Peyer's patch (tissue), 4 donors: ENCODE results near the gene UBE2M. TPM values are rescaled to one million over a fixed set of nuclear protein-coding genes. Genes with fewer than 3 reads are reported as not detected.

Experiments used
- DNase-seq, 3 donors: peaks; one replicate each; pipeline ENCODE4 v3.0.0-alpha.2; 2017 to 2019
- H3K27ac ChIP-seq, 4 donors: fragments of 200-600 bp; sonication (generic); one replicate each; pipeline ENCODE4 v1.5.1; 2016 to 2019
- H3K27me3 ChIP-seq, 2 donors: fragments of 200-600 bp; sonication (generic); one replicate each; pipeline ENCODE4 v1.5.1; 2019
- H3K36me3 ChIP-seq, 3 donors: fragments of 200-600 bp; sonication (generic); one replicate each; pipeline ENCODE4 v1.5.1; 2016 to 2019
- H3K4me1 ChIP-seq, 4 donors: fragments of 200-600 bp; sonication (generic); one replicate each; pipeline ENCODE4 v1.5.1; 2016 to 2019
- H3K4me3 ChIP-seq, 4 donors: fragments of 200-600 bp; sonication (generic); 1 replicate in 3 of 4; 2 replicates in 1 of 4; pipeline ENCODE4 v1.5.1; 2016 to 2019; ENCODE audit warnings: mild to moderate bottlenecking in 1 of 4
- H3K9me3 ChIP-seq, 4 donors: fragments of 200-600 bp; sonication (generic); one replicate each; pipeline ENCODE4 v1.5.1; 2016 to 2019; ENCODE audit warnings: mild to moderate bottlenecking in 1 of 4
- CTCF ChIP-seq, 6 experiments: fragments of 450-650 bp in 4 of 6; fragments of 200-600 bp in 2 of 6; sonication (generic) in 1 of 6; IDR thresholded peaks; one replicate each; pipeline ENCODE4 v1.5.1; 2017 to 2019; ENCODE audit warnings: antibody characterized with exemption in 6 of 6, mild to moderate bottlenecking in 3 of 6, moderate library complexity in 1 of 6
- POLR2A ChIP-seq, 2 donors: fragments of 450-650 bp; IDR thresholded peaks; one replicate each; pipeline ENCODE4 v1.5.1; 2017; ENCODE audit warnings: antibody characterized with exemption in 2 of 2, mild to moderate bottlenecking in 2 of 2, moderate library complexity in 2 of 2
- total RNA-seq, 4 donors: library from RNA; depleted of rRNA; stranded (reverse); fragments of >200 nt; gene quantifications; one replicate each; pipeline ENCODE4 v1.1.0, GENCODE V29; 2016

UBE2M gene
- total RNA-seq, 4 donors from 2014 or later = 10.2 to 37.1 (median 18.5) TPM

DNA sequence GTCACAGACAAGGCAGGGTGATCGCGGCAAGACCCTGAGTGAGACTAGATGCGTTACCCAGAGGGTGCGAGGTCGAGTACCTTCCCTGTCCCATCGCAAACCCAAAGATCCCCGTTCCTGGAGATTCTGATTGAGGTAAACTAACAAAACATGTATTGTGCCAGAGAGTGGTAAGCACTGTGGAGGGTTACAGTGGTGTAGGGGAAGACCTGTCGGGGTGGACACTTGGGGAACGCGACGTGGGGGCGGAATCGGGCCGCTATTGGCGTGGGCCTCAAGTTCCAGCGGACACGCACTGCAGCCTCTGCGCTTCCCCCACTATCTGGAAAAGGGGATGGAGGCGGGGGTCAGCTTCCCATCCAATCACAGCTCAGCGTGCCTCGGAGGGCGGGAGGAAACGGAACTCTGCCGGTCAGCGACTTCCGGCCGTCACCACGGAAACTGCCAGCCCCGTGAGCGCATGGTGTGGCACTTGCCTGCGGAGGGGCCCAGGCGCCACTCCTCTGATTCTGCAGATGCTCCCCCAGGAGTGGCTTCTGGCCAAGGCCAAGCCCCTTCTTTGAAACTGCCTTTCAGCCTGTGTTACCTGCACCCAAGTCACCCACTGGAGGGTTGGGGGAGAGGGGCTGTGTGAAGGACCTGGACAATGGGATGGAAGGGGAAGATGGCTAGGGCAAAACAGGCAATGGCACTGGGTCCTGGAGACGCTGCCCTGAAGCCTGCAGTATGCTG is 1.0 kb upstream of the UBE2M start:
- Histone ChIP-seq H3K4me1 (peaks cover 4 to 61% (median 36%) of the 10 kb centered on the region in 4 donors), H3K9me3 (no peaks in the 10 kb centered on the region)

DNA sequence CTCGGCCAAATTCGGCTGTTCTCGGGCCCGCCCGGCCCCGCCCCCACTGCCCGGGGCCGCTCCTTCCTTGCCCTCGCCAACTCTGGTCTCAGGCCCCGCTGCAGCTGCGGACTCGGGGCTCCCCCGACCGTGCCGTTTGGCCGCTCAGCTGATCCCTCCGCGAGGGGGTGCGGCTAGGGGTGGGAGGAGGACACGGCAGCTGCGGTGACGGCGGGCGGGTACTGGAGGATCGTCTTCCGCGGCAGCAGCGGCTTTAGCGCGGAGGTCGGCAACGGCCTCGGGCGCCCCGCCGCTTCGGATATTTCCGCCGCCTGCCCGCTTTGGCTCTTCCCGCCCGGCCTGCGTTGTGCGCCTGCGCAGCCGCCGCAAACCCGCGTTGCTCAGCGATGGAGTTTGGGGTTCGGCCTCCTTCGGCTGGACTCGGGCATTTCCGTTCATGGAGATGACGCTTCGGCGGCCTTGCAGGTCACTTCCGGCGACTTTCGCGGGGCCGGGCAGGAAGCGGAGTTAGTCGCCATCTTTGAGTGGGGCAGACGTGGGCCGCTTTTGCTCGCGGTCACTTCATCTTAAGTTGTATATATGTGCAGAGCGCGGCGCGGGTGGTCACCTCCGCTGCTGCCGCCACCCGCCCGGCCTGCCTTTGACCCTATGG is 338 bp upstream of the UBE2M start:
- H3K4me3 ChIP-seq = peak overlapping the region; percentile 58 to 84 (median 76)
- peak; percentile 99 to 100 (median 99) for DNase-seq
- no peaks in the 10 kb centered on the region for H3K9me3 ChIP-seq
- no peaks in the 10 kb centered on the region for H3K27me3 ChIP-seq
- peaks cover 4 to 67% (median 42%) of the 10 kb centered on the region in 4 donors for H3K4me1 ChIP-seq
- peaks cover 0 to 16% (median 0%) of the 10 kb centered on the region in 3 donors for H3K36me3 ChIP-seq
- H3K27ac ChIP-seq = peak overlapping the region; percentile 93 to 100 (median 99)
- TF ChIP-seq POLR2A (IDR thresholded peaks at IDR 0.05) (peak; percentile 70 to 75), CTCF (IDR thresholded peaks at IDR 0.05) (no peak)

More for the DNA sequence above, 1.0 kb upstream of the UBE2M start:
- Histone ChIP-seq H3K27me3 (no peaks in the 10 kb centered on the region), H3K36me3 (peaks cover 0 to 16% (median 0%) of the 10 kb centered on the region in 3 donors), H3K27ac (peak overlapping the region; percentile 93 to 100 (median 99)), H3K4me3 (peak overlapping the region; percentile 58 to 84 (median 76))
- DNase-seq = peak; percentile 79 to 93 (median 89)
- TF ChIP-seq POLR2A (IDR thresholded peaks at IDR 0.05) = peak; percentile 48 to 61
- no peak for TF ChIP-seq CTCF (IDR thresholded peaks at IDR 0.05)

- Histone ChIP-seq H3K36me3 (peaks cover 0 to 23% (median 0%) of the 10 kb centered on the region in 3 donors), H3K4me3 (peak overlapping the region; percentile 58 to 84 (median 76)), H3K9me3 (no peaks in the 10 kb centered on the region), H3K27me3 (no peaks in the 10 kb centered on the region), H3K27ac (peak overlapping the region; percentile 93 to 100 (median 99)), H3K4me1 (peaks cover 0 to 60% (median 36%) of the 10 kb centered on the region in 4 donors)
- TF ChIP-seq CTCF (IDR thresholded peaks at IDR 0.05) (no peak), POLR2A (IDR thresholded peaks at IDR 0.05) (no peak)
- peak in 1 of 3 donors; percentile 45 for DNase-seq
These were observed 968 bp downstream of the UBE2M start for GRCh38 chr19:58557221-58558065.

DNA sequence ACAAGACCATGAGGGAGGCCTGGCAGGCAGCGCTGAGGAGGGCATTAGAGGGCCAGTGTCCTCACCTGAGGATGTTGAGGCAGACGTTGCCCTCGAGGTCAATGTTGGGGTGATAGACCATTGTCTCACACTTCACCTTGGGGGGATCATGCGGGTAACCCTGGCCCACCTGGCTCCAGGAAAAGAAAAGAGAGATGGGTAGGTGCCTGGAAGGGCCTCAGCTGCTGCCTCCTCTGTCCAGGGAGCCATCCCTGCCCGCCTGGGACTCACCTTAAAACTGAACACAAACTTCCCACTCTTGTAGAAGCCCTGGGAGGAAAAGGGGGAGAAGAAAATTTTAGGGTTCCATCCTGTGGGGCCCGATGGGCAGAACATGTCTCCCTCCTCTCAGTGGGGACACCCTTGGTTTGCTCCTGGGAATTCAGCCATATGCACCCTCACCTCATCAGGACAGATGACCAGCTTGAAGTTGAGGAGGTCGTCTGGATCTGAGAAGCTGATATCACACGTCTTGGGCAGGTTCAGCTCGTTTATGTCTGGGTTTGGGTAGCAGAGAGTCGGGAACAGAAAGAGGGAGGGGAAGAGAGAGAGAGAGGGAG is 1.7 kb downstream of the UBE2M start:
- H3K4me1 ChIP-seq = peaks cover 0 to 53% (median 29%) of the 10 kb centered on the region in 4 donors
- peaks cover 0 to 31% (median 0%) of the 10 kb centered on the region in 3 donors for H3K36me3 ChIP-seq
- H3K27me3 ChIP-seq = no peaks in the 10 kb centered on the region
- no peaks in the 10 kb centered on the region for H3K9me3 ChIP-seq
- H3K27ac ChIP-seq = peak overlapping the region; percentile 93 to 100 (median 99)
- H3K4me3 ChIP-seq = peak overlapping the region in 3 of 4 donors; percentile 72 to 84 (median 80)
- DNase-seq = no peak
- no peak for TF ChIP-seq CTCF (IDR thresholded peaks at IDR 0.05)
- TF ChIP-seq POLR2A (IDR thresholded peaks at IDR 0.05) = no peak
